GM23338 (cell line): Measurements from ENCODE around the gene AFAP1.

Experiments
- CREB1 ChIP-seq: fragments of 250-450 bp; sonication (Bioruptor Pico); IDR thresholded peaks from 2 replicates; pipeline ENCODE4 v1.5.0; 2020; ENCODE audit warnings: low read depth, mild to moderate bottlenecking, moderate library complexity
- EZH2 ChIP-seq: fragments of 200-600 bp; sonication (generic); IDR thresholded peaks from one replicate; pipeline ENCODE4 v1.8.0; 2017; ENCODE audit warnings: antibody characterized with exemption, mild to moderate bottlenecking, low read depth; ENCODE audit not compliant: unreplicated experiment
- EZH2phosphoT487 ChIP-seq: fragments of 200-600 bp; sonication (generic); IDR thresholded peaks from one replicate; pipeline ENCODE4 v1.8.1; 2018; ENCODE audit warnings: antibody characterized with exemption; ENCODE audit not compliant: unreplicated experiment
- JUNB ChIP-seq: IDR thresholded peaks from one replicate; pipeline ENCODE4 v1.6.1; 2016; ENCODE audit warnings: antibody characterized with exemption; ENCODE audit not compliant: unreplicated experiment
- NANOG ChIP-seq: IDR thresholded peaks from 2 replicates; pipeline ENCODE4 v1.6.1; 2016; ENCODE audit warnings: antibody characterized with exemption, borderline replicate concordance
- POLR2AphosphoS5 ChIP-seq: IDR thresholded peaks from 2 replicates; pipeline ENCODE4 v1.6.1; 2016; ENCODE audit warnings: antibody characterized with exemption, low read depth
- STAT1 ChIP-seq: IDR thresholded peaks from one replicate; pipeline ENCODE4 v1.6.1; 2016; ENCODE audit warnings: antibody characterized with exemption; ENCODE audit not compliant: unreplicated experiment
- TF ChIP-seq, protein P1 (sequence below), 2 experiments: fragments of 200-600 bp in 1 of 2; sonication (generic) in 1 of 2; conservative IDR thresholded peaks; 2 replicates each; pipeline versions ENCODE4 v1.5.1 to v1.6.1; 2016 to 2017; ENCODE audit warnings: antibody characterized with exemption in 2 of 2, low read depth in 2 of 2, mild to moderate bottlenecking in 2 of 2, moderate library complexity in 1 of 2
- TF ChIP-seq, protein P2 (sequence below): IDR thresholded peaks from one replicate; pipeline ENCODE4 v1.6.1; 2018; ENCODE audit warnings: antibody characterized with exemption; ENCODE audit not compliant: unreplicated experiment
- TF ChIP-seq, protein P3 (sequence below): IDR thresholded peaks from 2 replicates; pipeline ENCODE4 v1.6.1; 2016; ENCODE audit warnings: antibody characterized with exemption

DNA sequence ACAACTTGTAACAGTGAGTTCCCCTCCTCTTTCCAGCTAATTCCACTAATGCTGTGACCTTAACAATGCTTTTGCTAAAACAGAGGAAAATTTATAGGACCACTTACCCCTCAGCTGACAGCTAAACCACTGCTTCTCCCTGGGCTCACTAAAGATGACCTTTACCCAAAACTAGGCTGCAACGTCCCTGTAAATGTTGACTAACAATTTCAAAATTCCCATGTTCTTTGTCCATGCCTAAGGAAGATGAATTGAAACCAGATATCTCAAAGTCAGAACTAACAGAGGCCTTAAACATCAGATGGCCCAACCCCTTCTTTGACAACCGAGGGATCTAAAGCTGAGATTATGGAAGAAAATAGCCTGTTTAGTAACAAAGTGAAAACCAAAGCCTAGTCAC lies 32.5 kb downstream of the AFAP1 start:
- TF ChIP-seq, protein P1, sequence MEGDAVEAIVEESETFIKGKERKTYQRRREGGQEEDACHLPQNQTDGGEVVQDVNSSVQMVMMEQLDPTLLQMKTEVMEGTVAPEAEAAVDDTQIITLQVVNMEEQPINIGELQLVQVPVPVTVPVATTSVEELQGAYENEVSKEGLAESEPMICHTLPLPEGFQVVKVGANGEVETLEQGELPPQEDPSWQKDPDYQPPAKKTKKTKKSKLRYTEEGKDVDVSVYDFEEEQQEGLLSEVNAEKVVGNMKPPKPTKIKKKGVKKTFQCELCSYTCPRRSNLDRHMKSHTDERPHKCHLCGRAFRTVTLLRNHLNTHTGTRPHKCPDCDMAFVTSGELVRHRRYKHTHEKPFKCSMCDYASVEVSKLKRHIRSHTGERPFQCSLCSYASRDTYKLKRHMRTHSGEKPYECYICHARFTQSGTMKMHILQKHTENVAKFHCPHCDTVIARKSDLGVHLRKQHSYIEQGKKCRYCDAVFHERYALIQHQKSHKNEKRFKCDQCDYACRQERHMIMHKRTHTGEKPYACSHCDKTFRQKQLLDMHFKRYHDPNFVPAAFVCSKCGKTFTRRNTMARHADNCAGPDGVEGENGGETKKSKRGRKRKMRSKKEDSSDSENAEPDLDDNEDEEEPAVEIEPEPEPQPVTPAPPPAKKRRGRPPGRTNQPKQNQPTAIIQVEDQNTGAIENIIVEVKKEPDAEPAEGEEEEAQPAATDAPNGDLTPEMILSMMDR (conservative IDR thresholded peaks at IDR 0.05; ENCODE audit: low read depth in 2 of 2) = no peak
- no peak for TF ChIP-seq CREB1 (CRISPR knock-in tag)
- TF ChIP-seq POLR2AphosphoS5 = no peak
- no peak for TF ChIP-seq EZH2
- TF ChIP-seq, protein P2, sequence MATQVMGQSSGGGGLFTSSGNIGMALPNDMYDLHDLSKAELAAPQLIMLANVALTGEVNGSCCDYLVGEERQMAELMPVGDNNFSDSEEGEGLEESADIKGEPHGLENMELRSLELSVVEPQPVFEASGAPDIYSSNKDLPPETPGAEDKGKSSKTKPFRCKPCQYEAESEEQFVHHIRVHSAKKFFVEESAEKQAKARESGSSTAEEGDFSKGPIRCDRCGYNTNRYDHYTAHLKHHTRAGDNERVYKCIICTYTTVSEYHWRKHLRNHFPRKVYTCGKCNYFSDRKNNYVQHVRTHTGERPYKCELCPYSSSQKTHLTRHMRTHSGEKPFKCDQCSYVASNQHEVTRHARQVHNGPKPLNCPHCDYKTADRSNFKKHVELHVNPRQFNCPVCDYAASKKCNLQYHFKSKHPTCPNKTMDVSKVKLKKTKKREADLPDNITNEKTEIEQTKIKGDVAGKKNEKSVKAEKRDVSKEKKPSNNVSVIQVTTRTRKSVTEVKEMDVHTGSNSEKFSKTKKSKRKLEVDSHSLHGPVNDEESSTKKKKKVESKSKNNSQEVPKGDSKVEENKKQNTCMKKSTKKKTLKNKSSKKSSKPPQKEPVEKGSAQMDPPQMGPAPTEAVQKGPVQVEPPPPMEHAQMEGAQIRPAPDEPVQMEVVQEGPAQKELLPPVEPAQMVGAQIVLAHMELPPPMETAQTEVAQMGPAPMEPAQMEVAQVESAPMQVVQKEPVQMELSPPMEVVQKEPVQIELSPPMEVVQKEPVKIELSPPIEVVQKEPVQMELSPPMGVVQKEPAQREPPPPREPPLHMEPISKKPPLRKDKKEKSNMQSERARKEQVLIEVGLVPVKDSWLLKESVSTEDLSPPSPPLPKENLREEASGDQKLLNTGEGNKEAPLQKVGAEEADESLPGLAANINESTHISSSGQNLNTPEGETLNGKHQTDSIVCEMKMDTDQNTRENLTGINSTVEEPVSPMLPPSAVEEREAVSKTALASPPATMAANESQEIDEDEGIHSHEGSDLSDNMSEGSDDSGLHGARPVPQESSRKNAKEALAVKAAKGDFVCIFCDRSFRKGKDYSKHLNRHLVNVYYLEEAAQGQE = no peak
- TF ChIP-seq EZH2phosphoT487 = no peak
- TF ChIP-seq STAT1 = no peak
- TF ChIP-seq, protein P3, sequence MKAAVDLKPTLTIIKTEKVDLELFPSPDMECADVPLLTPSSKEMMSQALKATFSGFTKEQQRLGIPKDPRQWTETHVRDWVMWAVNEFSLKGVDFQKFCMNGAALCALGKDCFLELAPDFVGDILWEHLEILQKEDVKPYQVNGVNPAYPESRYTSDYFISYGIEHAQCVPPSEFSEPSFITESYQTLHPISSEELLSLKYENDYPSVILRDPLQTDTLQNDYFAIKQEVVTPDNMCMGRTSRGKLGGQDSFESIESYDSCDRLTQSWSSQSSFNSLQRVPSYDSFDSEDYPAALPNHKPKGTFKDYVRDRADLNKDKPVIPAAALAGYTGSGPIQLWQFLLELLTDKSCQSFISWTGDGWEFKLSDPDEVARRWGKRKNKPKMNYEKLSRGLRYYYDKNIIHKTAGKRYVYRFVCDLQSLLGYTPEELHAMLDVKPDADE = no peak
- no peak for TF ChIP-seq NANOG
- no peak for TF ChIP-seq JUNB
